Upper lobe of left lung (tissue), 4 donors: ENCODE data around the gene ARHGAP26.

Experiments used
- POLR2A ChIP-seq, 4 donors: fragments of 450-650 bp; IDR thresholded peaks; one replicate each; pipeline ENCODE4 v1.5.1; 2016 to 2017; ENCODE audit warnings: antibody characterized with exemption in 4 of 4, mild to moderate bottlenecking in 2 of 4
- TF ChIP-seq, protein P1 (sequence below), 6 experiments: fragments of 450-650 bp in 4 of 6; fragments of 200-600 bp in 2 of 6; sonication (generic) in 2 of 6; IDR thresholded peaks; one replicate each; pipeline ENCODE4 v1.5.1; 2016 to 2019; ENCODE audit warnings: antibody characterized with exemption in 6 of 6

DNA sequence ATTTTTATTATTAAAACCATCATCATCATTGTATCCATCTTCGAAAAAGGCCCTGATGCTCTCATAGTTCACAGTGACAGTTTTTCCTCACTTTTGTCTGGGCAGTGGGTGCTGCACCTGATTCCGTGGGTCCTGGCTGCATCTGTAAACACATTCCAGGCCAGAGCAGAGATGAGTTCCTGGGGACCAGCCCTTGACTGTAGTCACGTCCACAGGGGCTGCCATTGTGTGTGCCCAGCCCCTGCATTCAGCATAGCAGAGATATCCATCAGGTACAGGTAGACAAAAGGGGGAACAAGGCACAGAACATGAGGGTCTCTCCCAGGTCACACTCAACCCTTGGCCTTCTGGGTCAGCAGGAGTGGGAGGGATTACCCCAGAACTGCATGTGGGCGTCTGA is 444.3 kb downstream of the ARHGAP26 start:
- TF ChIP-seq, protein P1, sequence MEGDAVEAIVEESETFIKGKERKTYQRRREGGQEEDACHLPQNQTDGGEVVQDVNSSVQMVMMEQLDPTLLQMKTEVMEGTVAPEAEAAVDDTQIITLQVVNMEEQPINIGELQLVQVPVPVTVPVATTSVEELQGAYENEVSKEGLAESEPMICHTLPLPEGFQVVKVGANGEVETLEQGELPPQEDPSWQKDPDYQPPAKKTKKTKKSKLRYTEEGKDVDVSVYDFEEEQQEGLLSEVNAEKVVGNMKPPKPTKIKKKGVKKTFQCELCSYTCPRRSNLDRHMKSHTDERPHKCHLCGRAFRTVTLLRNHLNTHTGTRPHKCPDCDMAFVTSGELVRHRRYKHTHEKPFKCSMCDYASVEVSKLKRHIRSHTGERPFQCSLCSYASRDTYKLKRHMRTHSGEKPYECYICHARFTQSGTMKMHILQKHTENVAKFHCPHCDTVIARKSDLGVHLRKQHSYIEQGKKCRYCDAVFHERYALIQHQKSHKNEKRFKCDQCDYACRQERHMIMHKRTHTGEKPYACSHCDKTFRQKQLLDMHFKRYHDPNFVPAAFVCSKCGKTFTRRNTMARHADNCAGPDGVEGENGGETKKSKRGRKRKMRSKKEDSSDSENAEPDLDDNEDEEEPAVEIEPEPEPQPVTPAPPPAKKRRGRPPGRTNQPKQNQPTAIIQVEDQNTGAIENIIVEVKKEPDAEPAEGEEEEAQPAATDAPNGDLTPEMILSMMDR (IDR thresholded peaks at IDR 0.05): no peak
- TF ChIP-seq POLR2A (IDR thresholded peaks at IDR 0.05): no peak
